NCI-H187 (cell line): ENCODE measurements around the gene CDRT4.

ENCODE experiments used
- DNase-seq, 2 experiments: peaks; one replicate each; lab custom pipeline; 2025; lab: John Stamatoyannopoulos, UW

The CDRT4 gene

GRCh38 chr17:15431766-15432165 lies 35.7 kb downstream of the CDRT4 start:
- DNase-seq = no peak

- DNase-seq = no peak
Observed at GRCh38 chr17:15431196-15431595, 36.2 kb downstream of the CDRT4 start.

- no peak for DNase-seq
Observed at GRCh38 chr17:15424521-15424920, 42.9 kb downstream of the CDRT4 start.

- no peak for DNase-seq
Observed at GRCh38 chr17:15422392-15422965, 44.9 kb downstream of the CDRT4 start.

- no peak for DNase-seq
Observed at GRCh38 chr17:15418781-15419180, 48.6 kb downstream of the CDRT4 start.

GRCh38 chr17:15414532-15415306 lies 52.7 kb downstream of the CDRT4 start:
- DNase-seq = no peak

- DNase-seq = no peak
Observed at GRCh38 chr17:15413101-15413771, 54.2 kb downstream of the CDRT4 start.

GRCh38 chr17:15412606-15413005 lies 54.8 kb downstream of the CDRT4 start:
- DNase-seq = no peak

- DNase-seq = no peak
Observed at GRCh38 chr17:15411384-15412198, 55.8 kb downstream of the CDRT4 start.

GRCh38 chr17:15409721-15410250 lies 57.6 kb downstream of the CDRT4 start:
- DNase-seq = no peak

- no peak for DNase-seq
Observed at GRCh38 chr17:15408803-15409202, 58.6 kb downstream of the CDRT4 start.

- no peak for DNase-seq
Observed at GRCh38 chr17:15406081-15406480, 61.3 kb downstream of the CDRT4 start.

- no peak for DNase-seq
Observed at GRCh38 chr17:15405058-15405415, 62.4 kb downstream of the CDRT4 start.

GRCh38 chr17:15404106-15405057 lies 63.0 kb downstream of the CDRT4 start:
- DNase-seq = no peak

GRCh38 chr17:15403276-15403939 lies 64.0 kb downstream of the CDRT4 start:
- no peak for DNase-seq

- DNase-seq = no peak
Observed at GRCh38 chr17:15399443-15399842, 68.0 kb downstream of the CDRT4 start.

GRCh38 chr17:15398736-15399331 lies 68.6 kb downstream of the CDRT4 start:
- DNase-seq = no peak

- DNase-seq = no peak
Observed at GRCh38 chr17:15398291-15398690, 69.1 kb downstream of the CDRT4 start.

GRCh38 chr17:15397620-15398019 lies 69.8 kb downstream of the CDRT4 start:
- no peak for DNase-seq

GRCh38 chr17:15395091-15395490 lies 72.3 kb downstream of the CDRT4 start:
- DNase-seq = no peak
